Prostate gland (tissue), 2 donors: Measurements from ENCODE around the gene GHRL.

Source experiments
- CTCF ChIP-seq, 4 experiments: fragments of 200-600 bp in 2 of 4; fragments of 450-650 bp in 2 of 4; sonication (generic) in 2 of 4; IDR thresholded peaks; 1 replicate in 3 of 4; 2 replicates in 1 of 4; pipeline ENCODE4 v1.5.1; 2016 to 2019; ENCODE audit warnings: antibody characterized with exemption in 4 of 4, mild to moderate bottlenecking in 2 of 4, moderate library complexity in 2 of 4
- POLR2A ChIP-seq: fragments of 450-650 bp; IDR thresholded peaks from one replicate; pipeline ENCODE4 v1.6.1; 2016; ENCODE audit warnings: antibody characterized with exemption, mild to moderate bottlenecking
- POLR2AphosphoS5 ChIP-seq: sonication (generic); formaldehyde crosslinking; IDR thresholded peaks from one replicate; pipeline ENCODE4 v1.6.1; 2017; ENCODE audit warnings: antibody characterized with exemption

GRCh38 chr3:10251006-10251405 lies 41.7 kb downstream of the GHRL start:
- TF ChIP-seq POLR2A: no peak
- TF ChIP-seq CTCF (IDR thresholded peaks at IDR 0.05): no peak
- no peak for TF ChIP-seq POLR2AphosphoS5
